Measurements from ENCODE around the gene NALCN.
"Not testable (repeated sequence)": the region's sequence is repeated elsewhere in the genome, so short reads cannot be mapped to it uniquely, and the experiment has no call there.

Gene NALCN

GRCh38 chr13:101331731-101332130, 84.6 kb downstream of the NALCN start:
- no peak for DNase-seq

- DNase-seq, result no peak
Measured at GRCh38 chr13:101327871-101328270, 88.4 kb downstream of the NALCN start.

GRCh38 chr13:101326710-101327109, 89.6 kb downstream of the NALCN start:
- no peak for DNase-seq

- DNase-seq, result no peak
Measured at GRCh38 chr13:101325423-101325822, 90.9 kb downstream of the NALCN start.

- DNase-seq, result no peak
Measured at GRCh38 chr13:101323601-101324000, 92.7 kb downstream of the NALCN start.

- no peak for DNase-seq
Measured at GRCh38 chr13:101317986-101318523, 98.3 kb downstream of the NALCN start.

GRCh38 chr13:101313479-101313878, 102.8 kb downstream of the NALCN start:
- DNase-seq, result not testable (repeated sequence)

- DNase-seq, result no peak
Measured at GRCh38 chr13:101309014-101309619, 107.2 kb downstream of the NALCN start.

GRCh38 chr13:101308247-101309013, 107.9 kb downstream of the NALCN start:
- DNase-seq, result no peak

- DNase-seq, result no peak
Measured at GRCh38 chr13:101307181-101307701, 109.1 kb downstream of the NALCN start.

GRCh38 chr13:101306773-101307172, 109.5 kb downstream of the NALCN start:
- no peak for DNase-seq

- DNase-seq, result no peak
Measured at GRCh38 chr13:101305981-101306411, 110.3 kb downstream of the NALCN start.

GRCh38 chr13:101303521-101303920, 112.8 kb downstream of the NALCN start:
- no peak for DNase-seq

GRCh38 chr13:101301053-101301452, 115.3 kb downstream of the NALCN start:
- no peak for DNase-seq

- DNase-seq, result no peak
Measured at GRCh38 chr13:101300531-101300930, 115.8 kb downstream of the NALCN start.

- no peak for DNase-seq
Measured at GRCh38 chr13:101298517-101298916, 117.8 kb downstream of the NALCN start.

- no peak for DNase-seq
Measured at GRCh38 chr13:101297794-101298193, 118.5 kb downstream of the NALCN start.

- no peak for DNase-seq
Measured at GRCh38 chr13:101292711-101293110, 123.6 kb downstream of the NALCN start.

- DNase-seq, result no peak
Measured at GRCh38 chr13:101291646-101292515, 124.4 kb downstream of the NALCN start.

- DNase-seq, result no peak
Measured at GRCh38 chr13:101291206-101291605, 125.1 kb downstream of the NALCN start.

- DNase-seq, result no peak
Measured at GRCh38 chr13:101289764-101290163, 126.5 kb downstream of the NALCN start.

GRCh38 chr13:101283782-101284181, 132.5 kb downstream of the NALCN start:
- DNase-seq, result no peak

- no peak for DNase-seq
Measured at GRCh38 chr13:101272886-101273285, 143.4 kb downstream of the NALCN start.

Measured in activated CD4-positive, alpha-beta T cell treated with anti-CD3 and anti-CD28 coated beads, Interleukin-2, amount 50 U/mL, for 4 hours (primary cell).